Measurements from ENCODE around the gene TGM6.

TGM6 gene

DNA sequence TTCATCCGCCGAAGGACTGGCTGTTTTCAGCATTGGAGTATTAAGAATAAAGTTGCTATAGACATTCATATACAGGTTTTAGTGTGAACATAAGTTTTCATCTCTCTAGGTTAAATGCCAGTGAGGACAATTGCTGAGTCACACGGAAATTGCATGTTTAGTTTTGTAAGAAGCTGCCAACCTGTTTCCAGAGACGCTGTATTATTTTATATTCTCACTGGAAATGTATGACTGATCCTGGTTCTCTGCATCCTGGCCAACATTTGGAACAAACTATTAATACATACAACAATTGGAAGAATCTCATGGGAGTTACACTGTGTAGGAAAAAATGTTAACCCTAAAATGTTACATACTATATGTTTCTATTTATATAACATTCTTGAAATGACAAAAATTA, 16.7 kb upstream of the TGM6 start:
- no peak for DNase-seq (ENCODE audit: low read depth)

DNA sequence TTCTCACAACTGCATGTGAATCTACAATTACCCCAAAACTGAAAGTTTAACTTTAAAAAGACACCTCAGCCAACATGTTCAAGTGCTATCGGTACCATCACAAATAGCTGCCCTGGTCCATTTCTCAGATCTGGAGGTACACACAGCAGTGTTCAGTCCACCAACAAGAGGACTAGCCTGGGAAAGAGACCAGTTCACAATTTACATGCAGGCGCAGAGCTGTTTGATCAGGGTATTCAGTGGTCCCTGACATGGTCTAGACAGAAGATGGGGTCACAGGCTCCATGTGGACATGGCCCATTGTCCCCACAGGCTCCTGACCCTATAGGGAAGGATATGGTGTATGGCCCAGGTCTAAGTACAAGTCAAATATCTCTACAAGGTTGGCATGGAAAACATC, 15.6 kb upstream of the TGM6 start:
- no peak for DNase-seq (ENCODE audit: low read depth)

DNA sequence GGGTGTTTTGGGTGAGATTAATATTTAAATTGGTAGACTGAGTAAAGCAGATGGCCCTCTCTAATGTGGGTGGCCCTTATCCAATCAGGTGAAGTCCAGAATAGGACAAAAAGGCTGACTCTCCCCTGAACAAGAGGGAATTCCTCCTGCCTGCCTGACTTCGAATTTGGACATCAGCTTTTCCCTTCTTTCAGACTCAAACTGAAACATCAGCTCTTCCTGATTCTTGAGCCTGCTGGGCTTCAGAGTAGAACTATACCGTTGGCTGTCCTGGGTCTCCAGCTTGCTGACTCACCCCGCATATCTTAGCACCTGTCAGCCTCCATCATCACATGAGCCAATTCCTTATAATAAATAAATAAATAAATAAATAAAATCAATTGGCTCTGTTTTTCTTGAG, 15.0 kb upstream of the TGM6 start:
- DNase-seq (ENCODE audit: low read depth) = no peak

DNA sequence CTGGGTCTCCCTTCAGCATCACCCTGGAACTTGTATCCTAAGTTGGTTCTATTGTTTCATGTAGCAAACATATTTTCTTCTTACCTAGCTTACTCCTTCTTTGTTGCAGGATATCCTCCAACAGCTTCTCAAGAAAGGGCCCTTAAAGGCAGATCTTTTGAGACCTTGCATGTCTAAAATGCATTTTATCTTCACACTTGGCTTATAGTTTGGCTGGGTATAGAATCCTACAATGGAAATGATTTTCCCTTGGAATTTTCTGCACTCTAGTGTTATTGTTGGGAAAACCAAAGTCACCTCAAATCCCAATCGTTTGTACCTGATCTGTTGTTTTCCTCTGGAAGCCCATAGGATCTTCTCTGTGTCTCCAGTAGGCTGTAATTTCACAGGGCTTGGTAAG, 12.1 kb upstream of the TGM6 start:
- DNase-seq (ENCODE audit: low read depth) = no peak

DNA sequence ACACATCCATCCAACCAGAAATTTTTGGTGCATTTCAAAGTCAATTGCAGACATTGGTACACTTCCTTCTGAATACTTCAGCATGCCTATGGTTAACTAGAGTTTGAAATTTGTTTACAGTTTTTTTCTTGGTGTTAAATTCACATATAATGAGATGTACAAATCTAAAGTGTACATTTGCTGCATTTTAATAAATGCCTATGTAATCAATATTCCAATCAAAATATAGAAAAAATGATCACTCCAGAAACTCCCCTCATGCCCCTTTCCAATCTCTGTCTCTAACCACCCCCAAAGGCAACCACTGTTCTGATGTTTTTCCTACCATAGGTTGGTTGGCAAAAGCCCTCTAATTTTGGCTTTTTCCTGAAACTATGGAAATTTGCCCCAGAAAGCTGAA, 7.6 kb upstream of the TGM6 start:
- DNase-seq (ENCODE audit: low read depth) = no peak

DNA sequence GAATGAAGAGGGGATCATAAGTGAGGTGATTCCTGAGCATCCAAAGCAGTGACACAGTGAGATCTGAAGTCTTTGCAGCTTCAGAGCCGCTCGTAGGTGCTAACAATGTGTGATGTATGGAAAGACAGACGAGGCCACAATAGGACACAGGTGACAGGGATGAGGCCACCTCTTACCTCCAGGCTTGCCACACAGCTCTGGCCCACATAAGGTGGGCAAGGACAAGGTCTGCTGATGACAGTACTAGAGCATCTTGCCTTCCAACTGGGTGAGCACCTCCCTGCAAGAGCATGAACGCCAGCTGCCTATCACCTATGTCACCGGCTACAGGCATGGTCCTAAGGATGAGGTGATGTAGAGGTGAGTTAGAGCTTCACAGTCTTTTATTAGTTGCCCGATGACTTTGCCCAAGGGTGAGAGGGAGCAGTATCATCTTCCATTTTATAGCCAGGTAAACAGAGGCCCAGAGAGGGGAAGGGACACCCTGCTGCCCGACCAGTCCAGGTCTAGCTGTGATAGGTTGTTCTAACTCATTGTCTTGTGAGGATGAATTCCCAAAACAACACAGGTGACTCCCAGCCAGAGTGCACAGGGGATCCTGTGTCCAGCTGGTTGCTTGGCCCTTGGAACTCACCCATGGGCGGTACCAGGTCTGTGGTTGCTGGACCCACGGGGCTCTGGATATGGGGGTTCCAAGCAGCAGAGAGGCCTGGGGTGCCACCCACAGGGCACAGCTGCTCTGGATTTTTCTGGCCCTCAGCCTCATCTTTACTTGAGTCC, 6.2 kb upstream of the TGM6 start:
- DNase-seq (ENCODE audit: low read depth) = no peak

DNA sequence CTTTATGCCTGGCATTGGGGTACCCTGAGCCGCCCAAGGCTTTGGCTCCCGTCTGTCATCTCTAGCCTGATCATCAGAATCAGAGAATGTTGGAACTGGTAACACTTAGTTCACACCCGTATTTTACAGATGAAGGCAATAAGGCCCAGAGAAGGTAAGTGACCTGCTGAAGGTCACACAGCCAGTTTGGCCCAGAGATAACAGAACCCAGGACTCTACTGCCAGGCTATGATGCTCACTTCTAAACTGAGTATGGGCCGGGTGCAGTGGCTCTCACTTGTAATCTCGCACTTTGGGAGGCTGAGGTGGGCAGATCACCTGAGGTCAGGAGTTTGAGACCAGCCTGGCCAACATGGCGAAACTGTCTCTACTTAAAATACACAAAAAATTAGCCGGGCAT, 1.8 kb upstream of the TGM6 start:
- no peak for DNase-seq (ENCODE audit: low read depth)

DNA sequence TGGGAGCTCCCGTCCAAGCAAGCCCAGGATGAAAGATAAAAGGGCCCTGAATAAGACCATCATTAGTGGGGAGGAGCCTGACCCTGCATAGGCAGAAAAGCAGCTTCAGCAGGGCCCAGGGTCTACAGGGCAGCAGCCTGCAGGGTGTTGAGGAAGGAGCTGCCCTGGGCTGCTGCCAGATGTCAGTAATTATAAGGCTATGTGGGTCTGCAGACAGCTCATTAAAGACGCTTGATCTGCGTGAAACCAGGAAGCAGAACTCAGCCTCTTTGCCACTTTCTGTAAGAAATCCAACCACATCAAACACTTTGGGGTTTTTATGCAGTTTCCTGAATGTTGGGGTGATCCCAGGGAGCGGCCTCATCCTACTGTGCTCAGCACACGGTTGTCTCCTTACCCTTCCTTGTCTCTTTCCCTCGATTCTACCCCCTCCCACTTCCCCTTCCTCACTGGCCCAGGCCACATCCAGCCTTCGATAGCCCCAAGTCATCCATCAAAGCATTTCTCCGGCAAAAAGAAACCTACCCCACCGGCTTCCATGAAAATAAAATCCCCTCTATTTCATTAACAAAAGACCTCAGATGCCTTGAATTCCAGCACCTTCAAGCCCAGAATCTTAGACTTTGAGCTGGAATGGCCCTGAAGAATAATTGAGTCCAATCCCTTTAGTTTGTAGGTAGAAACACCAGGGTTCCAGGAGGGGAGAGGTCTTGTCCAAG, 1.0 kb upstream of the TGM6 start:
- no peak for DNase-seq (ENCODE audit: low read depth)

DNA sequence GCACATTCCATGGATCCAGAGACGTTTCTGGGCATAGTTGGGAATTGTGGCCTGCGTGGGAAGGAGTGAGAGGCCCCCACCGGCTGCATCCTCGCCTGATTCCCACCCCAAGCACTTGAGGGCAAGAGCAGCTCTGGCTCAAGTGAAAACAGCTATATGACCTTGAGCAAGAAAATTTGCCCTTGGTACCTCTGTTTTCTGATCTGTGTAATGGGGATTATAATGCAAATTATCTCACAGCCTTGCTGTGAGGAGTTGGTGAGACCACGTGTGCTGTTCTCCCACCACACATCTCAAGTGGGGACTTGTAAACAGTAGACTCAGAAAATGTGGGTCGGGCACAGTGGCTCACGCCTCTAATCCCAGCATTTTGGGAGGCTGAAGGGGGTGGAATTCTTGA, 602 bp downstream of the TGM6 start:
- DNase-seq (ENCODE audit: low read depth) = no peak

DNA sequence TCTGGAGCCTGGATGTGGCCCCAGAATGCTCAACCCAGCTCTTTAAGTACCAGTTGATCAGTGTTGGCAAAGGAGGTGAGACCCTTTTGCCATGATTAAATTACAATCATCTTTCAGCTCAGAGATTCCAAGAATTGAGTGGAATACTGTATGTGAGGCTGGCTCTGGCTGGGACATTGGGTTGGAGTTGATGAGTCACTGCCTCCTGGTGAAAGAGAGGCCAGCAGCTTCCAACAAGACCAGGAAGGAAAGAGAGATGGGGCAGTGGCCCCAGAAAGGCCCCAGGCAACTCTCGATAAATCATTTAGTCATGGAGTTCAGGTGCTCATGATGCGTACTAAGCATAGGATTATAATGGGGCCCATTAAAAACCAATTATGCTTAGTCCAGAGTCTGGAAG, 2.1 kb downstream of the TGM6 start:
- DNase-seq (ENCODE audit: low read depth) = no peak

DNA sequence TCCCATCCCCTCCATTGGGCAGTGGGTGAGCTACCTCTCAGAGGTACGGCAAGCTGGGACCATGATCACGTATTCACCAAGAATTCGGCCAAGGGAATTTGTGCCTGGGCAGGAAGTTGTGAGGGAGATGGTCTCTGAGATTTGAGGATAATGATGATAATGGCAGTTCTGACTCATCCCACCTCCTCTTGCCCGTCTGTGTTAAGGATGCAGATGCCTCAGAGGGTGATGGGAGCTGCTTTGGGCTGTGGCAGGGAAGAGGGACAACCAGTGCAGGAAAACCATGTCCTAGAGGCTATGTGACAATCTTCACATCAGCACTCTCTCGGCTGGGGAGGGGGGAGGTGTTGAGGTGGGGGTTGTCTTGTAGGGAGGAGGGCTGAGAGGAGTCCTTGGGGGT, 4.3 kb downstream of the TGM6 start:
- no peak for DNase-seq (ENCODE audit: low read depth)

DNA sequence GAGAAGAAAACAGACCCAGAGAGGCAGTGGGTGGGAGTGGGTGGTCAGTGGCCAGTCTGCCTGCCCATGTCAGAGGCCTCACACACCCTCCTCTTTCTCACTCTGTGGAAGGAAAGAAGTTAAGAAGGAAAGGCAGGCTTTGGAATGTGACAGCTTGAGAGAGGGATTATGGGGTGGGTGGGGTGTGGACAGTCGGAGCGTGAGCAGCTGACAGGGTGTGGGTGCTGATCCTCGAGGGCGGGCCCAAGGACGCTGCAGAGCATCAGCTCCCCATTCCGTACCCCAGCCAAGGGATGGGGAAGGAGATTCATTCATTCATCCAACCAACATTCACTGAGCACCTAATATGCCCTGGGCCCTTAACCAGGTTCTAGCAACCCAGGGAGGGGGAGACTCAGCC, 4.8 kb downstream of the TGM6 start:
- DNase-seq (ENCODE audit: low read depth) = no peak

DNA sequence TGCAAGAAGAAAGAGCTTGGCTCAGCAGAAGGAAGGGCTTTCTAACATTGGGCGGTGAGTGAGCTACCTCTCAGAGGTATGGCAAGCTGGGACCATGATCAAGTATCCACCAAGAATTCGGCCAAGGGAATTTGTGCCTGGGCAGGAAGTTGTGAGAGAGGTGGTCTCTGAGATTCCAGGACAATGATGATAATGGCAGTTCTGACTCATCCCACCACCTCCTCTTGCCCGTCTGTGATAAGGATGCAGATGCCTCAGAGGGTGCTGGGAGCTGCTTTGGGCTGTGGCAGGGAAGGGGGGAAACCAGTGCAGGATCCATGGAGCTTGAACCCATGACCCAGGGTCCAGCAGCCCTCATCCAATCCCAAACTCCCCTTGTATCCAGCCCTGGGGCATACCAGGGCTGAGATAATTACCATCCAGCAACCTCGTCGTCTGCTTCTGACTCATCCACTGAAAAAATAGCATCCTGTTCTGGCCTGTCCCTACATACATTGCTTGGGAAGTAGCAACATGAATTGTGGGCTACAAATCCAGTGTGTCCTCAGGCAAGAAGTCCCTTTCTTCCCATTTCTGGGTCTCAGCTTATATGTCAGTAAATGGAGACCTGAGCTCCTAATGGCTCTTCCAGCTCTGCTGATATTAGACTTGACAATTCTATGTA, 5.9 kb downstream of the TGM6 start:
- DNase-seq (ENCODE audit: low read depth) = no peak

DNA sequence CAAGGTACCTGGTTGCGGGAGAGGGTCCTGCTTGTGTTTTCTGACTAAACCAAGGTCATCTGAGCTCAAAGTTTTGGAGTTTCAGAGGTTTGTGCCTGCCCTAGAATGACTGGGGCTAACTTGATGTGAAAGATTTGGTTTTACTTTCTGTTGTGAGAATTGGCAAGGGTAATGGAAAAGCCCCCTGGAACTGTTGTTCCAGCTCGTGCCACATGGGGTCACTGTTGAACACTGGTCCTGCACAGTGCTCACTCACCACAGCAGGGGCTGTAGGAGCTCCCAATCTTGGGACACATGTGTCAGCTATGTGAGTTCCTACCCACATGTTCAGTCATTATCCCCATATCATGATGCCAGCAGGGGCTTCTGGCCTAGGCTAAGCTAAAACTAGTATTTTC, 6.5 kb downstream of the TGM6 start:
- DNase-seq (ENCODE audit: low read depth) = no peak

DNA sequence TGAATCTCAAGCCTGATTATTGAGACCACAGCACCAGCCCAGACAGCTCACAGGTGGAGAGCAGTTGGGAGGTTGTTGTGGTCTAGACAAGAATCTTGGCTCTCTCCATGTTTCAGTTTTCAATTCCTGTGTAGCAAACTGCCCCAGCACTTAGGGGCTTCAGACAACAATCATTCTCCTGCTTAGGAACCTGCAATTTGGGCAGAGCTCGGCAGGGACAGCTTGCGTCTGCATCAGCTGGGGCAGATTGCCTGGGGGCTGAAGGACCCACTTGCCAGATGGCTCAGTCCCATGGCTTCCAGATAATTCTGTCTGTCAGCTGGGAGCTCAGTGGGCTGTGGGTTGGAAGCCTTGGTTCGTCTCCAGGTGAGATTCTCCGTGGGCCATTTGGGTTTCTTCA, 6.9 kb downstream of the TGM6 start:
- no peak for DNase-seq (ENCODE audit: low read depth)

DNA sequence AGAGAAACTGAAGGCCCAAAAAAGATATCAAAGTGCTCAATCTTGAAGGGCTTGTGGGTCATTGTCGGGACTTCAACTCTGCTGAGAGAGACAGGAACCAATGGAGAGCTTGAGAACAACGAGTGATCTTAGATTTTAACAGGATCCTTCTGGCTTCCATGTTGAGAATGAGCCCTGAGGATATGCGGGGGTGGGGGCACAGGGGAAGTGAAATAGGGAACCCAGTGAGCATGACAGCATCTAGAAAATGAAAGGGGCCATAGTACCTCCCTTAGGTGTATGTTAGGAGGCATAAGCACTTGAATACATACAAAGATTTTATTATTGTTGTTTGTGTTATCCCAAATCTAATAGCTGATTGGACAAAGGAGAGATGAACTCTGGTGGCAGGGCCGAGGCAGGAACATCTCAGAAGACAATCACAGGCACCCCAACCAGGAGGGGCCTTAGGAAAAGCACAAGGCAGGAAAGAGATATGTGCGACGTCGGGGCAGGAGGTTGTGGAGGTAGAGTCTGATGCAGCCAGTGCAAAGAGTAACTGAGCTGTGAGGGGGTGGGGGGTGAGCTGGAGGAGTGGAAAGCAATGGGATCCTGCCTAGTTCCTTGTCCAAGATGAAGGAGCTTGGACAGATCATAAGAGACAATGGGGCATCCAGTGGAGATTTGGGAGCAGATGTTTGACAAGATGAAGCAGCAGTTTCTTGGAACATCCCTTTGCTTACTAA, 10.4 kb downstream of the TGM6 start:
- DNase-seq (ENCODE audit: low read depth) = no peak

DNA sequence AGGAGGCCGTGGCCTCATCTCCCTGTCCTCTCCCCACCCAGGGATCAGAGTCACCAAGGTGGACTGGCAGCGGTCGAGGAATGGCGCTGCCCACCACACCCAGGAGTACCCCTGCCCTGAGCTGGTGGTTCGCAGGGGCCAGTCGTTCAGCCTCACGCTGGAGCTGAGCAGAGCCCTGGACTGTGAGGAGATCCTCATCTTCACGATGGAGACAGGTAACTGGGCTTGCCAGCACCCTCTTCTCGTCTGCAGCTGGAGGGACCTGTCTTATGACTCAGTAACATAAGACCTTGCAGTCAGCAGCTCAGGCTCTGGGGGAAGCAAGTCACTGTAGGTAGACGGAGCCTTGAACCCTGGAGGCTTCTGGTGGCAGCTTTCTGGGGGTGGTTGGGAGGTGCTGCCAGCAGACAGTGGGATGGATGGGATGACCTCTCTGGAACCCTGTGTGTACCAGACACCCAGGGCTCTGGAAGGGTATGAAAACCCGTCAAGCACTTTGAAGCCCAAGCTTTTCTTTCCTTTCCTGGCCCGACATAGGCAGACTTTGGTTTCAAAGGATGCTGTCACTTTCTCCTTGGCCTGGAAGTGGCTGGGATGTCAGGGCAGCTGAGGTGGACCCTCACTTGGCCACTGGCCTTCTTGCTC, 13.8 kb downstream of the TGM6 start:
- no peak for DNase-seq (ENCODE audit: low read depth)

DNA sequence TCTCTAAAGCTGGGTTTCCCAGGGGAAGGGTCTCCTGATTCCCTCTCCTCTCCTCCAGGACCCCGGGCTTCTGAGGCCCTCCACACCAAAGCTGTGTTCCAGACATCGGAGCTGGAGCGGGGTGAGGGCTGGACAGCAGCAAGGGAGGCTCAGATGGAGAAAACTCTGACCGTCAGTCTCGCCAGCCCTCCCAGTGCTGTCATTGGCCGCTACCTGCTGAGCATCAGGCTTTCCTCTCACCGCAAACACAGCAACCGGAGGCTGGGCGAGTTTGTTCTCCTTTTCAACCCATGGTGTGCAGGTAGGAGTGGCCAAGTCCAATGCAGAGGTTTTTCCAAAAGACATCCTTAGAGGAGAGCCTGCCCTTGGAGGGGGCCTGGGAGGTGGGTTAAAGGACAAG, 14.4 kb downstream of the TGM6 start:
- no peak for DNase-seq (ENCODE audit: low read depth)

DNA sequence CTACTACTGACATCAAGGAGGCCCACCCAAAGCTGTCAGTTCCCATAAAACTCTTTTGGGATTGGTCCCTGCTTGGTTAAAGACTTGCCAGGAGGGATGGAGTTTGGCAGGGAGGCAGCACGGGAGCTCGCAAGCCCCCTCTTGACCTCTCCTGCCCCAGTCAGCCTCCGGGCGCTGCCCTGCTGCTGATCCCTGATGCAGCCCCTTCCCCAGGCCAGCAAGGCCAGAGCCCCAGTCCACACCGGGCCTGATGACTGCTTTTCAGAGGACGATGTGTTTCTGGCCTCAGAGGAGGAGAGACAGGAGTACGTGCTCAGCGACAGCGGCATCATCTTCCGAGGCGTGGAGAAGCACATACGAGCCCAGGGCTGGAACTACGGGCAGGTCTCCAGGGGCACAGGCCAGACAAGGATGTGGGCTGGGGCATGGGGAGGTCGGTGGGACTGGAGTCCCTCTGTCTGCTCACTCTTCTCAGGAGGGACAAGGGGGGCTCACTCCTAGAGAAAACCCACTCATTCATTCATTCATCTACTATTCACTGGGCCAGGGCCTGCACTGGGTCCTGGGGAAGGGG, 15.6 kb downstream of the TGM6 start:
- no peak for DNase-seq (ENCODE audit: low read depth)

DNA sequence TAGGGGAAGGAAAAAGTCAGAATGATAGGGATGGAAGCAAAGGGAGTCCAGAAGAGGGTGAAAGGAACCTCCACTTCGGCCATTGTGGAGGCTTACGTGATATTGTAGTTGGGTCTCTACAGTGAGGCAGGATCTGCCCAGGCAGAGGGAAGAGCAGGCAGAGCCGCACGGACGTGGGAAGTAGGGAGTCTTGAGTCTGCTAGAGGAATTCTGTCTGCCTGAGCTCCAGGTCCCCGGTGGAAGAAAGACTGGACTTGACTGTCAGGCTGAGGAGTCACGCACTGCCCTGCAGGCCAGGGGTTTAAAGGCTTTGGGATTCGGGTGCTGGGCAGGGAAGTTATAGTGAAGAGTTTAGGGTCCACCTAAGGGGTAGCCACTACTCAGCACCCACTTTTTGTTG, 16.4 kb downstream of the TGM6 start:
- DNase-seq (ENCODE audit: low read depth) = no peak

DNA sequence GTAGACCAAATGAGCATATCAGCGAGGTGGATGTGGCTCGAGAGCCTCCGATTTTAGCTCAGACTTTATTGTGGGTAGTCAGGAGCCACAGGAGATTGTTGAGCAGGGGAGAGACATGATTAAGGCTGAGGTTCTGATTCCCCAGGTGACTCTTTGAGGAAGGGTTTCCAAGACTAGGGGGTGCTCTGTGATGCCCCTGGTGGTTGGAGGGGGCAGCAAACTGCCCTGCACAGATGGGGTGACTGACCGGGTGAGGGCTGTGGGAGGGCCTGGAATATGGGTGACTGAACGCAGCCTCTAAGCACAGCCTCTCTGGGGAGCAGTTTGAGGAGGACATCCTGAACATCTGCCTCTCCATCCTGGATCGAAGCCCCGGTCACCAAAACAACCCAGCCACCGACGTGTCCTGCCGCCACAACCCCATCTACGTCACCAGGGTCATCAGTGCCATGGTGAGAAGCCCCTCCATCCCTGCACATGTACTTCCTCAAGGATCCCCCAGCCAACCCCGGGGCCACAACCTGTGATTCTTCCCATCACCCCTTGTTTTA, 17.0 kb downstream of the TGM6 start:
- DNase-seq (ENCODE audit: low read depth) = no peak

DNA sequence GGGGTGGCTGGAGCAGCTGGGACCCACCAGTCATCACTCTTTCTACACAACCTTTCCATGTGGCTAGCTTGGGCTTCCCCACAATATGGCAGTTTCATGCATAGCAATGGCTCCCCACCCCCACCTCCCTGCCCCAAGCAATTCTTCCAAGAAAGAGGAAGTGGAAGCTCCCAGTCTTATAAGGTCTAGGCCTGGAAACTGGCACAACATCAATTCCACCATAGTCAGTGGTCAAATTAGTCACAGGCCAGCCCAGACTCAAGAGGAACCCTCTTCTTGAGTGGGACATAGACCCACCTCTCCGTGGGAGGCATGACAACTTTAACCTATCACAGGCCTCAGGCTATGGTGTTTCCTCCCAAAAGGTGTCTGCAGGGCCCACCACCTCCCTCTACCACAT, 17.7 kb downstream of the TGM6 start:
- DNase-seq (ENCODE audit: low read depth) = no peak
